Endothelial cell of umbilical vein (primary cell): Measurements from ENCODE around the gene RCAN1.

Source experiments
- CTCF ChIP-seq, 2 donors: IDR thresholded peaks; 1 replicate in 1 of 2; 2 replicates in 1 of 2; pipeline ENCODE4 v1.5.1; 2011; ENCODE audit warnings: low read length in 2 of 2, mild to moderate bottlenecking in 2 of 2, moderate library complexity in 2 of 2, control low read depth in 1 of 2, inconsistent platforms in 1 of 2, low read depth in 1 of 2; ENCODE audit not compliant: insufficient read depth in 1 of 2; ENCODE audit errors: extremely low read depth in 1 of 2
- EZH2 ChIP-seq: IDR thresholded peaks from 2 replicates; pipeline ENCODE4 v1.6.1; 2012; ENCODE audit warnings: borderline replicate concordance, low read depth, mild to moderate bottlenecking, moderate library complexity, low read length, inconsistent platforms; ENCODE audit not compliant: severe bottlenecking
- GATA2 ChIP-seq: IDR thresholded peaks from 2 replicates; pipeline ENCODE4 v1.7.0; 2011; ENCODE audit warnings: low read depth, mild to moderate bottlenecking, moderate library complexity, mixed read lengths, low read length; ENCODE audit not compliant: insufficient read length, insufficient read depth
- POLR2A ChIP-seq: IDR thresholded peaks from 2 replicates; pipeline ENCODE4 v1.6.1; 2012; ENCODE audit warnings: low read depth, mild to moderate bottlenecking, control low read depth, low read length
- POLR2AphosphoS5 ChIP-seq: IDR thresholded peaks from 2 replicates; pipeline ENCODE4 v1.6.1; 2012; ENCODE audit warnings: low read depth, mild to moderate bottlenecking, control low read depth, low read length, moderate library complexity; ENCODE audit not compliant: insufficient read depth

GRCh38 chr21:34521561-34521960, 93.4 kb downstream of the RCAN1 start:
- TF ChIP-seq POLR2A (no peak), CTCF (IDR thresholded peaks at IDR 0.05; ENCODE audit: extremely low read depth in 1 of 2, insufficient read depth in 1 of 2, low read depth in 1 of 2, low read length in 2 of 2) (no peak), EZH2 (no peak), POLR2AphosphoS5 (no peak), GATA2 (no peak)
